ENCODE results near the gene TRPM3.

- no peak for TF ChIP-seq CTCF (IDR thresholded peaks at IDR 0.05)
- TF ChIP-seq POLR2A (IDR thresholded peaks at IDR 0.05) = no peak
- no peak for TF ChIP-seq POLR2AphosphoS5 (IDR thresholded peaks at IDR 0.05)
These were observed 49.8 kb downstream of the TRPM3 start for GRCh38 chr9:71071633-71072032.
